ENCODE data around the gene DUSP23. TPM values are rescaled to one million over a fixed set of nuclear protein-coding genes. Genes with fewer than 3 reads are reported as not detected.

The DUSP23 gene
- total RNA-seq, 1 experiment from 2014 or later = 35.8 TPM

GRCh38 chr1:159823406-159823805 lies 42.6 kb downstream of the DUSP23 start:
- ATAC-seq = no peak
- no peak overlapping the region for H3K9ac ChIP-seq (ENCODE audit: low read length)
- H3K4me1 ChIP-seq (ENCODE audit: control insufficient read depth in 1 of 2, insufficient read depth in 2 of 2, low read length in 2 of 2) = no peaks in the 10 kb centered on the region
- H4K20me1 ChIP-seq (ENCODE audit: insufficient read depth) = no peaks in the 10 kb centered on the region
- no peak overlapping the region for H3K27ac ChIP-seq (ENCODE audit: low read depth, low read length)
- CTCF ChIA-PET = no interaction called here
- RAD21 ChIA-PET (ENCODE audit: low non-redundant PET in 1 of 2, low total read pairs in 2 of 2, uncharacterized antibody in 2 of 2, unreplicated experiment in 2 of 2) = no interaction called here
- POLR2A ChIA-PET = no interaction called here
- no peaks in the 10 kb centered on the region for H3K9me3 ChIP-seq (ENCODE audit: control insufficient read depth in 1 of 2, insufficient read depth in 1 of 2, low read depth in 1 of 2, low read length in 2 of 2)
- BruUV-seq (replicated peaks) = no TSS peak
- TF ChIP-seq EZH2 (IDR thresholded peaks at IDR 0.05) (no peak), REST (IDR thresholded peaks at IDR 0.05; ENCODE audit: low read depth) (no peak), JUND (IDR thresholded peaks at IDR 0.05) (no peak), SP1 (IDR thresholded peaks at IDR 0.05; ENCODE audit: low read depth) (no peak)
- DNase-seq (ENCODE audit: low read depth, low spot score) = no peak
- no peak overlapping the region for H3K4me2 ChIP-seq (ENCODE audit: low read length)
- H3K9me2 ChIP-seq (ENCODE audit: insufficient read depth) = no peaks in the 10 kb centered on the region
- H2AFZ ChIP-seq (ENCODE audit: low read depth, low read length, poor library complexity, severe bottlenecking) = no peak overlapping the region
- H3K27me3 ChIP-seq (ENCODE audit: insufficient read depth, low read length) = peaks cover 21% of the 10 kb centered on the region; the same call in 1 of the 2 replicates
- intact Hi-C loops (cut with micrococcal nuclease) = no loop called here
- H3K36me3 ChIP-seq (ENCODE audit: control insufficient read depth in 1 of 2, insufficient read depth in 2 of 2, low read length in 2 of 2) = no peaks in the 10 kb centered on the region
- no peak overlapping the region for H3K4me3 ChIP-seq (replicated peaks in 1 of 2; ENCODE audit: low read depth in 1 of 2, low read length in 2 of 2)
- no peaks in the 10 kb centered on the region for H3K79me2 ChIP-seq (ENCODE audit: insufficient read depth, low read length)

- CTCF ChIA-PET = no interaction called here
- POLR2A ChIA-PET = no interaction called here
- Histone ChIP-seq H3K9me3 (ENCODE audit: control insufficient read depth in 1 of 2, insufficient read depth in 1 of 2, low read depth in 1 of 2, low read length in 2 of 2) (no peaks in the 10 kb centered on the region), H3K4me1 (ENCODE audit: control insufficient read depth in 1 of 2, insufficient read depth in 2 of 2, low read length in 2 of 2) (peaks cover 0 to 7% of the 10 kb centered on the region in 2 experiments; a peak in 1 of 4 replicates), H3K36me3 (ENCODE audit: control insufficient read depth in 1 of 2, insufficient read depth in 2 of 2, low read length in 2 of 2) (no peaks in the 10 kb centered on the region), H4K20me1 (ENCODE audit: insufficient read depth) (no peaks in the 10 kb centered on the region), H3K4me3 (replicated peaks in 1 of 2; ENCODE audit: low read depth in 1 of 2, low read length in 2 of 2) (no peak overlapping the region), H3K79me2 (ENCODE audit: insufficient read depth, low read length) (no peaks in the 10 kb centered on the region), H3K27me3 (ENCODE audit: insufficient read depth, low read length) (peaks cover 21% of the 10 kb centered on the region; the same call in 1 of the 2 replicates), H3K4me2 (ENCODE audit: low read length) (no peak overlapping the region), H3K27ac (ENCODE audit: low read depth, low read length) (no peak overlapping the region), H3K9ac (ENCODE audit: low read length) (no peak overlapping the region), H2AFZ (ENCODE audit: low read depth, low read length, poor library complexity, severe bottlenecking) (no peak overlapping the region), H3K9me2 (ENCODE audit: insufficient read depth) (no peaks in the 10 kb centered on the region)
- no peak for ATAC-seq
- no TSS peak for BruUV-seq (replicated peaks)
- DNase-seq (ENCODE audit: low read depth, low spot score) = no peak
- intact Hi-C loops (cut with micrococcal nuclease) = no loop called here
- RAD21 ChIA-PET (ENCODE audit: low non-redundant PET in 1 of 2, low total read pairs in 2 of 2, uncharacterized antibody in 2 of 2, unreplicated experiment in 2 of 2) = interaction anchor here in 1 of 2 experiments (0.8 kb wide), 1 partner anchor 11 kb away, joined by 6 read pairs; no protein-coding TSS in a partner anchor
- no peak for TF ChIP-seq SRF (IDR thresholded peaks at IDR 0.05; ENCODE audit: low read depth)
- no peak for TF ChIP-seq REST (IDR thresholded peaks at IDR 0.05; ENCODE audit: low read depth)
- TF ChIP-seq YY1 (IDR thresholded peaks at IDR 0.05; ENCODE audit: extremely low read depth, insufficient replicate concordance, low read depth, low read length) = no peak
- TF ChIP-seq EZH2phosphoT487 (IDR thresholded peaks at IDR 0.05; ENCODE audit: borderline replicate concordance) = no peak
- TF ChIP-seq SP1 (IDR thresholded peaks at IDR 0.05; ENCODE audit: low read depth) = no peak
- TF ChIP-seq EZH2 (IDR thresholded peaks at IDR 0.05) = no peak
- TF ChIP-seq JUND (IDR thresholded peaks at IDR 0.05) = no peak
- no peak for TF ChIP-seq SIN3A (IDR thresholded peaks at IDR 0.05; ENCODE audit: low read depth)
- no peak for TF ChIP-seq ZNF274 (IDR thresholded peaks at IDR 0.05; ENCODE audit: low read depth, low read length)
- TF ChIP-seq TCF7L2 (IDR thresholded peaks at IDR 0.05; ENCODE audit: borderline replicate concordance, extremely low read depth, insufficient read depth, insufficient read length) = no peak
- no peak for TF ChIP-seq CBX3 (IDR thresholded peaks at IDR 0.05; ENCODE audit: low read depth)
- TF ChIP-seq POLR2A (IDR thresholded peaks at IDR 0.05; ENCODE audit: borderline replicate concordance, extremely low read depth, insufficient read depth, insufficient read length) = no peak
Observed at GRCh38 chr1:159825564-159825963, 44.8 kb downstream of the DUSP23 start.
